ENCODE measurements around the gene TEAD1. TPM values are rescaled to one million over a fixed set of nuclear protein-coding genes. Genes with fewer than 3 reads are reported as not detected.

The TEAD1 gene
- total and polyA plus RNA-seq, 4 donors, result 9.1 to 38.4 (median 10.7) TPM

DNA sequence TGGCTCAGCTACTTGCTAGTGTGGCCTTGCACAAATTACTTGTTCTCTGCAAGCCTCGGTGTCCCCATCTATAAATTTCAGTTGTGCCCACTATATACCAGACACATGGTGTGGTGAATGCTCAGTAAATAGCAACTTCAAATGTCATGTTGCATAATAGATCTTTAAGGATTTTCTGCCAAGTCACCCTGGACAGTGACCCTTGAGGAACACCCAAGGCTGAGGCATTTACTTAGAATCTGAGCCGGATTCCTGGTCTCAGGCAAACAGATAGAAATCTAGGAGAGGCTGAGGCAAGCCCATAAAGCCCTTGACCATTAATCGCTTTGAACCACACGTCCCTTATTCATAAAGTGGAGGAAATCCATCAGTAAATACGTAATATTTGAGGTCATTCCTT, 9.7 kb downstream of the TEAD1 start (continued):
- TF ChIP-seq NR2F2 (IDR thresholded peaks at IDR 0.05), result no peak
- no peak for TF ChIP-seq HNF4A (conservative IDR thresholded peaks at IDR 0.05)
- TF ChIP-seq TAF1 (conservative IDR thresholded peaks at IDR 0.05), result no peak
- no peak for TF ChIP-seq HNF4G (IDR thresholded peaks at IDR 0.05)
- TF ChIP-seq JUND (IDR thresholded peaks at IDR 0.05), result no peak
- no peak for TF ChIP-seq YY1 (IDR thresholded peaks at IDR 0.05)

- 74% methylated on average over 4 of the region's 4 CpGs for WGBS
- TF ChIP-seq FOXA1 (IDR thresholded peaks at IDR 0.05) (no peak), SP1 (IDR thresholded peaks at IDR 0.05) (no peak), HNF4A (conservative IDR thresholded peaks at IDR 0.05) (no peak), JUND (IDR thresholded peaks at IDR 0.05) (no peak), CTCF (IDR thresholded peaks at IDR 0.05; ENCODE audit: low read depth, low read length, missing input control) (no peak), FOXA2 (IDR thresholded peaks at IDR 0.05) (no peak), YY1 (IDR thresholded peaks at IDR 0.05) (no peak), TAF1 (conservative IDR thresholded peaks at IDR 0.05) (no peak), ZBTB33 (IDR thresholded peaks at IDR 0.05) (no peak), RXRA (IDR thresholded peaks at IDR 0.05) (no peak), REST (IDR thresholded peaks at IDR 0.05) (no peak), GABPA (IDR thresholded peaks at IDR 0.05 in 1 of 2, conservative IDR thresholded peaks at IDR 0.05 in 1 of 2) (no peak), RAD21 (IDR thresholded peaks at IDR 0.05) (no peak), NR2F2 (IDR thresholded peaks at IDR 0.05) (no peak)
- no peak for DNase-seq (ENCODE audit: low spot score)
- H3K9me3 ChIP-seq (ENCODE audit: control insufficient read depth in 4 of 4, low read length in 3 of 4), result no peaks in the 10 kb centered on the region
- no peaks in the 10 kb centered on the region for H3K27me3 ChIP-seq (ENCODE audit: control insufficient read depth in 4 of 4, insufficient read depth in 4 of 4, low read length in 3 of 4)
- no peak overlapping the region for H3K4me3 ChIP-seq (ENCODE audit: low read depth in 1 of 3, low read length in 3 of 3)
- peaks cover 8 to 33% (median 10%) of the 10 kb centered on the region in 4 donors for H3K4me1 ChIP-seq (ENCODE audit: control insufficient read depth in 4 of 4, insufficient read depth in 4 of 4, low read length in 3 of 4)
- H3K36me3 ChIP-seq (ENCODE audit: control insufficient read depth in 4 of 4, insufficient read depth in 3 of 4, low read depth in 1 of 4, low read length in 3 of 4), result peaks cover 0 to 2% (median 0%) of the 10 kb centered on the region in 4 donors
- H3K27ac ChIP-seq (ENCODE audit: low read depth in 1 of 2, low read length in 2 of 2), result no peak overlapping the region
- no peak overlapping the region for H3K9ac ChIP-seq (ENCODE audit: low read depth in 1 of 2, low read length in 2 of 2)
Observed at GRCh38 chr11:12684315-12684714, 10.1 kb downstream of the TEAD1 start.

Data from liver (tissue), 9 donors.